Mesendoderm (in vitro differentiated cells): Measurements from ENCODE around the gene ZC3H4.

Experiments used
- DNase-seq: peaks from one replicate; pipeline ENCODE4 v3.0.0; 2013
- H2AK5ac ChIP-seq: 2 replicates; pipeline ENCODE4 v1.6.1; 2013; ENCODE audit warnings: low read length, inconsistent platforms
- H2BK120ac ChIP-seq: 2 replicates; pipeline ENCODE4 v1.6.1; 2013; ENCODE audit warnings: low read depth, mild to moderate bottlenecking, low read length, moderate library complexity, mixed read lengths
- H2BK15ac ChIP-seq: replicated peaks from 2 replicates; pipeline ENCODE4 v1.6.1; 2013; ENCODE audit warnings: low read depth, mild to moderate bottlenecking, moderate library complexity
- H2BK5ac ChIP-seq: 2 replicates; pipeline ENCODE4 v1.6.1; 2013; ENCODE audit warnings: low read length, inconsistent platforms
- H3K18ac ChIP-seq: 2 replicates; pipeline ENCODE4 v1.6.1; 2013; ENCODE audit warnings: mild to moderate bottlenecking, low read length, mixed read lengths
- H3K23ac ChIP-seq: one replicate; pipeline ENCODE4 v1.6.1; 2013; ENCODE audit warnings: low read length
- H3K27ac ChIP-seq: 2 replicates; pipeline ENCODE4 v1.5.1; 2013; ENCODE audit warnings: low read depth, mild to moderate bottlenecking, inconsistent platforms, low read length, moderate library complexity
- H3K27me3 ChIP-seq: 2 replicates; pipeline ENCODE4 v1.6.1; 2013; ENCODE audit warnings: low read length, control low read depth, mild to moderate bottlenecking, inconsistent platforms; ENCODE audit not compliant: insufficient read depth, poor library complexity
- H3K36me3 ChIP-seq: 2 replicates; pipeline ENCODE4 v1.6.1; 2013; ENCODE audit warnings: low read length, inconsistent platforms; ENCODE audit not compliant: control insufficient read depth, insufficient read depth
- H3K4ac ChIP-seq: one replicate; pipeline ENCODE4 v1.6.1; 2013; ENCODE audit warnings: low read depth, mild to moderate bottlenecking, low read length, moderate library complexity
- H3K4me1 ChIP-seq: 2 replicates; pipeline ENCODE4 v1.6.1; 2013; ENCODE audit warnings: low read depth, low read length, inconsistent platforms; ENCODE audit not compliant: control insufficient read depth
- H3K4me2 ChIP-seq: 2 replicates; pipeline ENCODE4 v1.6.1; 2013; ENCODE audit warnings: low read length
- H3K4me3 ChIP-seq: 2 replicates; pipeline ENCODE4 v1.5.1; 2013; ENCODE audit warnings: mild to moderate bottlenecking, low read length
- H3K56ac ChIP-seq: one replicate; pipeline ENCODE4 v1.6.1; 2013; ENCODE audit warnings: low read length
- H3K79me1 ChIP-seq: 2 replicates; pipeline ENCODE4 v1.6.1; 2013; ENCODE audit warnings: low read length, inconsistent platforms
- H3K79me2 ChIP-seq: 2 replicates; pipeline ENCODE4 v1.6.1; 2013; ENCODE audit warnings: mild to moderate bottlenecking, low read length; ENCODE audit not compliant: control insufficient read depth, insufficient read depth
- H3K9ac ChIP-seq: 2 replicates; pipeline ENCODE4 v1.6.1; 2013; ENCODE audit warnings: low read length, inconsistent platforms
- H4K5ac ChIP-seq: one replicate; pipeline ENCODE4 v1.6.1; 2013; ENCODE audit warnings: low read length
- H4K8ac ChIP-seq: one replicate; pipeline ENCODE4 v1.6.1; 2013; ENCODE audit warnings: low read depth, mild to moderate bottlenecking, control low read depth, low read length, moderate library complexity
- WGBS: extraction: QIAGEN DNeasy Blood & Tissue Kit; methylation state at CpG from one replicate; pipeline ENCODE4 v1.1.7; 2013; ENCODE audit warnings: low lambda C conversion rate, missing lambda C conversion rate; ENCODE audit not compliant: insufficient coverage; ENCODE audit errors: extremely low coverage; 5-methylcytosine and 5-hydroxymethylcytosine counted together

Gene ZC3H4

GRCh38 chr19:47036097-47036651 lies 77.4 kb downstream of the ZC3H4 start:
- DNase-seq, result no peak
- Histone ChIP-seq H3K36me3 (no peaks in the 10 kb centered on the region), H2BK5ac (no peak overlapping the region), H3K27me3 (no peaks in the 10 kb centered on the region), H3K79me1 (no peaks in the 10 kb centered on the region), H3K4me1 (peaks cover 2% of the 10 kb centered on the region), H3K4me3 (no peak overlapping the region), H3K9ac (peak overlapping the region; percentile 61), H3K27ac (no peak overlapping the region), H4K8ac (no peak overlapping the region), H2BK120ac (no peak overlapping the region), H3K79me2 (no peaks in the 10 kb centered on the region), H3K4me2 (peak overlapping the region; percentile 66), H3K56ac (peak overlapping the region; percentile 57), H4K5ac (no peak overlapping the region), H3K23ac (no peak overlapping the region), H3K18ac (no peak overlapping the region), H3K4ac (no peak overlapping the region), H2AK5ac (no peak overlapping the region), H2BK15ac (no peak overlapping the region)
- no CpG with 5 or more reads among the region's 26 CpGs for whole genome bisulfite sequencing

- Histone ChIP-seq H3K79me1 (no peaks in the 10 kb centered on the region), H3K4ac (no peak overlapping the region), H3K4me1 (peaks cover 2% of the 10 kb centered on the region), H3K36me3 (no peaks in the 10 kb centered on the region), H3K4me2 (peak overlapping the region; percentile 66), H3K9ac (peak overlapping the region; percentile 61), H4K5ac (no peak overlapping the region), H3K27me3 (no peaks in the 10 kb centered on the region), H2BK5ac (no peak overlapping the region), H3K27ac (no peak overlapping the region), H3K79me2 (no peaks in the 10 kb centered on the region), H2BK120ac (no peak overlapping the region), H3K18ac (no peak overlapping the region), H3K56ac (peak overlapping the region; percentile 64), H2AK5ac (no peak overlapping the region), H2BK15ac (no peak overlapping the region), H3K4me3 (no peak overlapping the region), H4K8ac (no peak overlapping the region), H3K23ac (no peak overlapping the region)
- DNase-seq, result peak; percentile 82
- no CpG with 5 or more reads among the region's 35 CpGs for WGBS
These were observed 78.2 kb downstream of the ZC3H4 start for GRCh38 chr19:47035127-47036096.

DNA sequence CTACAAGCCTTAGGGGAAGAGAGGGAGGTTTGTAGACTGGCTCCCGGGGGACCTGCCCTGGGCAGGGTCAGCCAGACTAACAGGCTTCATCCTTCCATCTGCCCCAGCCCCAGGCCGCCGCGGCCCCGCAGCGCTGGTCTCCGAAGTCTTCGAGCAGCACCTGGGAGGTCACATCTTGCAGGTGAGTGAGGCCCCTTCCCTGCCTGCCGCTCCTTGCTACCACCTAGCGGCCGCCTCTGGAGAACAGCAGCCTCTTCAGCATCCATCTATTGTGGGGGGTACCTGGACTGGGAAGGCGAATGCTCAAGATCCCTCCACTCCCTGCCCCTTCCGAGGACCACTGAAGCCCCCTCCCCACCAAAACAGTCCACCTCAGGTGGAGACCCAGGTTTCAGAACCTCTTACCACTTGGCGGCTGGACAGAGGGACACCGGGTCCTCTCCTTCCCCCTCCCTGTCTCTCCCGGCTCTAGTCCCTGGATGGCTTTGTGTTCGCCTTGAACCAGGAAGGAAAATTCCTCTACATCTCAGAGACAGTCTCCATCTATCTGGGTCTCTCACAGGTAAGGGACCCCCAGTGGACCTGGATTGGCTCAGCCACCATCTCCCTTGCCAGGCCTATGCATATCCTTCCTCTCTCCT lies 81.3 kb downstream of the ZC3H4 start:
- Histone ChIP-seq H3K27ac (no peak overlapping the region), H2BK5ac (no peak overlapping the region), H3K4me3 (no peak overlapping the region), H4K5ac (no peak overlapping the region), H4K8ac (no peak overlapping the region), H3K4me1 (peaks cover 2% of the 10 kb centered on the region), H3K79me1 (no peaks in the 10 kb centered on the region), H3K36me3 (no peaks in the 10 kb centered on the region), H3K9ac (no peak overlapping the region), H3K18ac (no peak overlapping the region), H3K56ac (no peak overlapping the region), H3K27me3 (no peaks in the 10 kb centered on the region), H3K79me2 (no peaks in the 10 kb centered on the region), H3K23ac (no peak overlapping the region), H2AK5ac (no peak overlapping the region), H3K4me2 (no peak overlapping the region), H2BK120ac (no peak overlapping the region), H3K4ac (no peak overlapping the region), H2BK15ac (no peak overlapping the region)
- DNase-seq, result peak; percentile 79
- WGBS, result no CpG with 5 or more reads among the region's 17 CpGs

DNA sequence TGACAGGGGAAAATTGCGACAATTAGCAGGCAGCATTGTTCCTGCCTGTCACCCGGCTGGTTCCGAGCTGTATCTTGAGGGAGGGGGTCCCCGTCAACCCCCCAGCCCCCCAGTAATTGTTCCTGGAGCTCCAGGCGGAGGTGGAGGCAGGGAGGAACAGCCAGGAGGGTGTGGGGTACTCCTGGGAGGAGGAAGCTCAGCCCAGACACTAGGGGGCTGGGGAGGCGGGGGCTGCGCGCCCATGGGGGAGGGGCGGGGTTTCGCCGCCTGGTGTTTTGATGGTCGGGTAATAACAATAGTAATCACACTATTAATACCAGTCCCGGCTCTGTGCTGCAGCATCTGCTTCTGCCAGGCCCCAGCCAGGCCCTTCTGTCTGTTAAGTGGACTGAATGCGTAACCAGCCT lies 85.4 kb downstream of the ZC3H4 start:
- Histone ChIP-seq H3K23ac (no peak overlapping the region), H4K8ac (no peak overlapping the region), H3K4me3 (no peak overlapping the region), H3K9ac (peak overlapping the region; percentile 17), H2BK5ac (no peak overlapping the region), H3K4me2 (no peak overlapping the region), H3K56ac (no peak overlapping the region), H2BK15ac (no peak overlapping the region), H3K79me1 (no peaks in the 10 kb centered on the region), H3K27me3 (peaks cover 2% of the 10 kb centered on the region), H2AK5ac (no peak overlapping the region), H3K4me1 (no peaks in the 10 kb centered on the region), H4K5ac (no peak overlapping the region), H3K27ac (no peak overlapping the region), H3K36me3 (no peaks in the 10 kb centered on the region), H3K79me2 (no peaks in the 10 kb centered on the region), H3K18ac (no peak overlapping the region), H2BK120ac (no peak overlapping the region), H3K4ac (no peak overlapping the region)
- WGBS, result no CpG with 5 or more reads among the region's 14 CpGs
- DNase-seq, result no peak

DNA sequence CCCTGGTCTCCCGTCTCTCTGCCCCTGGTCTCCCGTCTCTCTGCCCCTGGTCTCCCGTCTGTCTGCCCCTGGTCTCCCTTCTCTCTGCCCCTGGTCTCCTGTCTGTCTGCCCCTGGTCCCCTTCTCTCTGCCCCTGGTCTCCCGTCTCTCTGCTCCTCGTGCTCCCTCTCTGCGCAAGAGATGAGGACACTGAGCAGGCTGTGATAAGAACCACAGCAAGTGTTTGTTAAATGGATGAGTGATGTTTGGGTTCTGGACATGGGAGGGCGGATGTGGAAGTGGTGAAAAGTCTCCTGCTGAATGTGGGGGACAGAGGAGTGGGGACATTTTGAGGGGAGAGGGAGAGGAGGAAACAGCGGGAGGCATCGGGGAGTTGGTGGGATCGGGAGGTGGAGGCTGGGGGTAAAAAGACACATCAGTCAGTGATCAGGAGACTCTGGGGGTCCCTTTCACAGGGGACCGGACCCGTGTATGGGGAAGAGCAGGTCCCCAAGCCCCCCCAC lies 85.9 kb downstream of the ZC3H4 start:
- no peak overlapping the region for H3K4ac ChIP-seq
- H3K36me3 ChIP-seq, result no peaks in the 10 kb centered on the region
- no peak for DNase-seq
- H2BK120ac ChIP-seq, result no peak overlapping the region
- no peak overlapping the region for H3K23ac ChIP-seq
- H3K4me3 ChIP-seq, result no peak overlapping the region
- no peak overlapping the region for H2BK15ac ChIP-seq
- H3K56ac ChIP-seq, result peak overlapping the region; percentile 2
- H3K79me1 ChIP-seq, result no peaks in the 10 kb centered on the region
- H4K5ac ChIP-seq, result no peak overlapping the region
- H3K4me2 ChIP-seq, result no peak overlapping the region
- no peak overlapping the region for H3K9ac ChIP-seq
- no peak overlapping the region for H3K18ac ChIP-seq
- H3K4me1 ChIP-seq, result no peaks in the 10 kb centered on the region
- H3K79me2 ChIP-seq, result no peaks in the 10 kb centered on the region
- H2AK5ac ChIP-seq, result no peak overlapping the region
- H2BK5ac ChIP-seq, result no peak overlapping the region
- H3K27ac ChIP-seq, result no peak overlapping the region
- no CpG with 5 or more reads among the region's 12 CpGs for WGBS
- H3K27me3 ChIP-seq, result peaks cover 6% of the 10 kb centered on the region
- H4K8ac ChIP-seq, result no peak overlapping the region
